A673 (cell line): ENCODE results near the gene FCN3. TPM values are rescaled to one million over a fixed set of nuclear protein-coding genes. Genes with fewer than 3 reads are reported as not detected.

Experiments used
- BruUV-seq: library from RNA; stranded (reverse); fragments of 400-500 nt; replicated peaks from 2 replicates; lab custom pipeline; 2021; lab: Mats Ljungman, UMichigan
- CTCF ChIA-PET: fragments of 300-600 bp; sonication (Branson Sonifier 250); formaldehyde crosslinking; loops from one replicate; lab custom pipeline; 2022; ENCODE audit warnings: antibody characterized with exemption; lab: Charles Lee
- POLR2A ChIA-PET: fragments of 300-600 bp; sonication (Branson Sonifier 250); formaldehyde crosslinking; loops from one replicate; lab custom pipeline; 2022; ENCODE audit warnings: antibody characterized with exemption; ENCODE audit not compliant: low non-redundant PET; lab: Charles Lee
- DNase-seq: peaks from one replicate; pipeline ENCODE4 v3.0.0-alpha.2; 2015; ENCODE audit warnings: low spot score
- H3K27ac ChIP-seq: fragments of 200-600 bp; sonication (generic); 2 replicates; pipeline ENCODE4 v1.5.1; 2016; ENCODE audit warnings: mixed run types, low read depth, mild to moderate bottlenecking, mixed read lengths, antibody characterized with exemption, low read length; ENCODE audit not compliant: poor library complexity, severe bottlenecking
- H3K27me3 ChIP-seq: fragments of 200-600 bp; sonication (generic); replicated peaks from 2 replicates; pipeline ENCODE4 v1.6.1; 2017; ENCODE audit warnings: mixed run types, low read depth, mild to moderate bottlenecking, mixed read lengths, antibody characterized with exemption, low read length; ENCODE audit not compliant: insufficient read depth, poor library complexity
- H3K36me3 ChIP-seq: fragments of 200-600 bp; sonication (generic); 2 replicates; pipeline ENCODE4 v1.6.1; 2016; ENCODE audit warnings: mixed run types, mild to moderate bottlenecking, mixed read lengths, antibody characterized with exemption, low read length; ENCODE audit not compliant: insufficient read depth, poor library complexity, severe bottlenecking
- H3K4me1 ChIP-seq: fragments of 200-600 bp; sonication (generic); 2 replicates; pipeline ENCODE4 v1.6.1; 2017; ENCODE audit warnings: mixed run types, mild to moderate bottlenecking, mixed read lengths, antibody characterized with exemption, low read length; ENCODE audit not compliant: insufficient read depth, poor library complexity, severe bottlenecking
- H3K4me3 ChIP-seq: fragments of 200-600 bp; sonication (generic); 2 replicates; pipeline ENCODE4 v1.5.1; 2016; ENCODE audit warnings: low read depth, mixed run types, mild to moderate bottlenecking, mixed read lengths, low read length; ENCODE audit not compliant: poor library complexity, severe bottlenecking
- H3K9me3 ChIP-seq: fragments of 200-600 bp; sonication (generic); 2 replicates; pipeline ENCODE4 v1.6.1; 2016; ENCODE audit warnings: mixed run types, low read depth, mild to moderate bottlenecking, mixed read lengths, antibody characterized with exemption, low read length; ENCODE audit not compliant: poor library complexity, severe bottlenecking
- CTCF ChIP-seq: fragments of 300-800, 200-600 bp; sonication (generic); conservative IDR thresholded peaks from 2 replicates; pipeline ENCODE4 v1.5.1; 2017; ENCODE audit warnings: low read depth, mild to moderate bottlenecking, antibody characterized with exemption, low read length, moderate library complexity, mixed read lengths
- EZH2 ChIP-seq: fragments of 200-600 bp; sonication (generic); IDR thresholded peaks from 2 replicates; pipeline ENCODE4 v1.6.1; 2017; ENCODE audit warnings: borderline replicate concordance, low read depth, mild to moderate bottlenecking, mixed read lengths, antibody characterized with exemption, low read length; ENCODE audit not compliant: poor library complexity, severe bottlenecking
- intact Hi-C: fragments of 100-400 bp; cut with micrococcal nuclease; formaldehyde crosslinking; loops from one replicate; pipeline ENCODE4 v1.10.0; 2022; ENCODE audit not compliant: unreplicated experiment
- total RNA-seq: library from RNA; stranded (reverse); gene quantifications from 2 replicates; pipeline ENCODE4 v1.2.3, GENCODE V29; 2021

FCN3 gene
- total RNA-seq, 1 experiment from 2014 or later: not detected

DNA sequence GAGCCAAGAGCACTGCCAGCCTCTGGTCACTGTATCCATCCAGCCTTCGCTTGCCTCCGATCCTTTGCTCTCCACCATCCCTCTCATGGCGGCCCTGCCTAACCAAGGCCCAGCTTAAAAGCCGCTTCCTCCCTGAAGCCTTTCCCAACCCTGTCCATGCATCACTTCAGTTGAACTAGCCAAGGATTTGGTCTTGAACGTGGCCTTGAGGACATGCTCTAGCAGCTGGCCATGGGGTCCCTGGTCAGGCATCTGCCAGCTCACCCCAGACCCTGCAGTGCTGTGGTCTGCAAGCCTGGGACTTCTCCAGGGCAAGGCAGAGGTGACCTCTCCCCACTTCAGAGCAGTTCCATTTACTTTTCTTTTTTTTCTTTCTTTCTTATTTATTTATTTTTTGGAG, 37.9 kb downstream of the FCN3 start:
- peaks cover 37% of the 10 kb centered on the region for H3K36me3 ChIP-seq
- CTCF ChIA-PET: no interaction called here
- H3K9me3 ChIP-seq: no peaks in the 10 kb centered on the region
- no peak for TF ChIP-seq EZH2
- TF ChIP-seq CTCF: no peak
- no TSS peak for BruUV-seq
- intact Hi-C loops: no loop called here
- H3K4me1 ChIP-seq: peaks cover 6% of the 10 kb centered on the region
- no peak for DNase-seq
- POLR2A ChIA-PET: interaction anchor here (0.7 kb wide), 1 partner anchor 225 kb away, joined by 3 read pairs; no protein-coding TSS in a partner anchor
- H3K27me3 ChIP-seq: no peaks in the 10 kb centered on the region
- no peak overlapping the region for H3K27ac ChIP-seq
- H3K4me3 ChIP-seq: no peak overlapping the region

DNA sequence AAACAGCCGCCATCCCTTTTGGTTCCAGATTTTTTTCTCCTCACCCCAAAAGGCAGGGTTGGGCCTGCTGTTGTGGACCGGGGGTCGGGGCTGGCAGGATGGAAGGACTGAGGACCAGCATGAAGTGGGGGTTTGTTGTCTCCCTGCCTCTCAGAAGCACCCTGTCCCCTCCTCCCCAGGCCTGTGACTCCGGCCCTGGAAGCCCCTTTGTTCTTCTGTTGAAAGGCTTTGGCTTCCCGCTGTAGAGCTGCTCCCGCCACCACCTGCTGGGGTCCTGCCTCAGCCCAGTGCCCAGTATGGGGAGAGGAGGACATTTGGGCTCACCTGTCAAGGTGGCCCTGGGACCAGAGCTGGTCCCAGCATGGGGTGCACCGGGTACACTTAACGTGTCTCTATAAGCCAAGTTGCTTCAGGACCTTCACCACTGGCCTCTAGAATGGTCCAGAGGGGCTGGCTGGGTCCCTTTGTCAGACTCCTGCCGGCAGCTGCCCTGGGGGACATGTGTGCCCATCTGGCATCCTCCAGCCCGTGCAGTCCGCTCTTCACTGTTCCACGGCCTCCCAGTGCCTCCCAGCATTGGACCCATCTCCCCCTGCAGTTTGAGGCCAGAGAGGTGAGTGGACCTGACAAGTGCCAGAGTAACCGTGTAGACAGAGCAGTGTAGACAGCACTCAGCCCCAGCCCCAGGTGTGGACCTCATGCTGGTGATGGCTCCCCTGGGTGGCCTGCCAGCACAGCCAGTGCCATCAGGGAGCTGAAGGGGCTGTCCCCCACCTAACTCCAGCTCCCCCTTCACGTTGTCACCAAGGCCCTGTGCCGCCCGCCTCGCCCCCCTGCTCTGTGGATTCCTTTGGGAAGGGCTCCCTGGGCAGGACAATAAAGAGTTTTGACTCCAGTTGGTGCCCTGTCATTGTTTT, 38.9 kb downstream of the FCN3 start:
- TF ChIP-seq CTCF (no peak), EZH2 (no peak)
- POLR2A ChIA-PET: no interaction called here
- Histone ChIP-seq H3K36me3 (peaks cover 38% of the 10 kb centered on the region), H3K27me3 (no peaks in the 10 kb centered on the region), H3K27ac (no peak overlapping the region), H3K9me3 (no peaks in the 10 kb centered on the region), H3K4me1 (no peaks in the 10 kb centered on the region), H3K4me3 (no peak overlapping the region)
- CTCF ChIA-PET: interaction anchor here (0.6 kb wide), 1 partner anchor 35 kb away, joined by 3 read pairs; no protein-coding TSS in a partner anchor
- intact Hi-C loops: no loop called here
- TSS peak; percentile 21 for BruUV-seq
- no peak for DNase-seq

DNA sequence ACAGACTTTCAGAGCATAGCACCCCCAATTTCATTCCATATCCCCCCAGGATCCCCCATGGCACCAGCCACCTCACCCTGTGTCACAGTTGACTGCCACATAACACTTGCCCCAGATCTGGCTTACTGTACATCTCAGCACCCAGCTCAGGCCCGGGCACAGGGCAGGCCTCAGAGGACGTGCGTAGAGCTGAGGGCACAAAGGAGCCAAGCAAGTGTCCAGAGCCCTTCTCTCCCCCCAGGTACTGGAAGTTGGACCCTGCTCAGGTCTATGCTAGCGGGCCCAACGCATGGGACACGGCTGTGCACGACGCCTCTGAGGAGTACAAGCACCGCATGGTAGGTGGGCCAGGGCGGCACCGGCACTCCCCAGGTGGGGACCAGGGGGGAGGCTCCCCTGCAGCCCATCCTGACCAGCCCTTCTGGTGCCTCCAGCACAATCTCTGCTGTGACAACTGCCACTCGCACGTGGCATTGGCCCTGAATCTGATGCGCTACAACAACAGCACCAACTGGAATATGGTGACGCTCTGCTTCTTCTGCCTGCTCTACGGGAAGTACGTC, 40.8 kb downstream of the FCN3 start:
- Histone ChIP-seq H3K27me3 (no peaks in the 10 kb centered on the region), H3K27ac (no peak overlapping the region), H3K4me3 (no peak overlapping the region), H3K9me3 (no peaks in the 10 kb centered on the region), H3K4me1 (no peaks in the 10 kb centered on the region), H3K36me3 (peaks cover 41% of the 10 kb centered on the region)
- TF ChIP-seq CTCF: no peak
- TF ChIP-seq EZH2: no peak
- intact Hi-C loops: no loop called here
- no TSS peak for BruUV-seq
- no peak for DNase-seq
- CTCF ChIA-PET: interaction anchor here (0.6 to 0.9 kb wide), 2 partner anchors 22 to 270 kb away, joined by 3 read pairs; partner anchors contain the start of gene AHDC1
- POLR2A ChIA-PET: no interaction called here
